Motor neuron (in vitro differentiated cells): ENCODE measurements around the gene ANG. TPM values are rescaled to one million over a fixed set of nuclear protein-coding genes. Genes with fewer than 3 reads are reported as not detected.
"Not testable (repeated sequence)": the region's sequence is repeated elsewhere in the genome, so short reads cannot be mapped to it uniquely, and the experiment has no call there.

ENCODE experiments used
- ATAC-seq, 8 experiments: fragments of 200-7000 bp; cut with Tn5 transposase; replicated peaks in 6 of 8; 2 replicates each; pipeline ENCODE4 v1.8.0; 2021; ENCODE audit warnings: mild to moderate bottlenecking in 8 of 8, moderate library complexity in 8 of 8
- H3K27ac ChIP-seq, 2 donors: fragments of 250-450 bp; sonication (Bioruptor Pico); 2 replicates each; pipeline ENCODE4 v1.9.0; 2021; ENCODE audit warnings: antibody characterized with exemption in 2 of 2, mild to moderate bottlenecking in 2 of 2, moderate library complexity in 1 of 2
- H3K4me1 ChIP-seq, 2 donors: fragments of 250-450 bp; sonication (Bioruptor Pico); replicated peaks in 1 of 2; 2 replicates each; pipeline ENCODE4 v1.6.1; 2021; ENCODE audit warnings: antibody characterized with exemption in 2 of 2, mild to moderate bottlenecking in 2 of 2, moderate library complexity in 1 of 2
- H3K4me3 ChIP-seq, 5 donors: fragments of 250-450 bp; sonication (Bioruptor Pico); 2 replicates each; pipeline ENCODE4 v1.9.0; 2021; ENCODE audit warnings: antibody characterized with exemption in 5 of 5, mild to moderate bottlenecking in 5 of 5, moderate library complexity in 4 of 5
- WGBS, 10 experiments: fragments of 450-650 bp; shearing (Covaris generic); methylation state at CpG; one replicate each; pipeline ENCODE4 v1.0.0; 2022; 5-methylcytosine and 5-hydroxymethylcytosine counted together
- in situ Hi-C, 9 experiments: fragments of 400-800 bp; cut with MboI; loops; one replicate each; pipeline ENCODE4 v1.15.0; 2021; ENCODE audit warnings: low sequenced_read_pairs in 9 of 9, low pct_unique_long_range_greater_than_20kb in 2 of 9; ENCODE audit not compliant: unreplicated experiment in 9 of 9
- total RNA-seq, 8 experiments: library from RNA; unstranded; fragments of 300-600 nt; gene quantifications; 2 replicates each; pipeline versions ENCODE4 v1.2.3 to v1.2.4, GENCODE V29; 2022

Gene ANG
- total RNA-seq, 8 experiments from 2014 or later, result 0.96 to 7.4 (median 2.0) TPM; not detected in 1

DNA sequence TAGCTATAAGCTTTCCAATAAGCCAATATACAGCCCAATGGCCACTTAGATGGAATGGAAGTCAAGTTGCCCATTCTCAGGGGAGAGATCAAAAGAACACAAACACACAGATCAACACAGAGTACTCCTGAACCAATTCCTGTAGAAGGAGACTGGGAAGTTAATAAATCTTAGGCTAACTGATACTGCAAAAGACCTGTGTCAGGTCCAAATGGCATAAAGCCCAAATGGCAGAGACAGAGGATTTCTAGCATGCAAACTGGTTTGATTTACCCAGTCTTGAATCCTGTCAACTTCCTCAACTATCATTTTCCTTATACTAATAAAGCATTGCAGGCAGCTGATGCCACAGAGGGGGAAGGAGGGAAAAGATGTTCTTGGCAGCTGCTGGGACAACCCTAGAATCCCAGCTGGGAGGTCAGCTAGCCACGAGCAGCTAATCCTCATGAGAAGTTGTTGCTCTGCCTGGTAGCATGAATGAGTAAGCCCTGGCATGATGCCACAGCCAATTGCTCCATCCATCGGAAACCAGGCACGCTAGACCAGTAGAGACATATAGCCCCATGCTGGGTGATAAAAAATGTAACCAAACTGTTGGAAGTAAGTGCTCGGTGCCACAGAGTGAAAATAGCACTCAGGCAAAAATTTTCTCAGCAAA is 26.2 kb downstream of the ANG start:
- no peak overlapping the region for H3K4me3 ChIP-seq
- WGBS, 10 experiments, result 0 to 100% (median 39%) methylated on average over 1 to 4 of the region's 4 CpGs; no CpG with 5 or more reads in 4 of the 10 experiments
- in situ Hi-C loops, result loop anchor here in 3 of 9 experiments (25.0 kb wide), 2 partner anchors 148 to 248 kb away; partner anchors contain the start of gene RNASE2 (in 2 of the 3)
- ATAC-seq, result peak in 1 of 8 experiments; percentile 41
- H3K4me1 ChIP-seq, result no peaks in the 10 kb centered on the region
- no peak overlapping the region for H3K27ac ChIP-seq

DNA sequence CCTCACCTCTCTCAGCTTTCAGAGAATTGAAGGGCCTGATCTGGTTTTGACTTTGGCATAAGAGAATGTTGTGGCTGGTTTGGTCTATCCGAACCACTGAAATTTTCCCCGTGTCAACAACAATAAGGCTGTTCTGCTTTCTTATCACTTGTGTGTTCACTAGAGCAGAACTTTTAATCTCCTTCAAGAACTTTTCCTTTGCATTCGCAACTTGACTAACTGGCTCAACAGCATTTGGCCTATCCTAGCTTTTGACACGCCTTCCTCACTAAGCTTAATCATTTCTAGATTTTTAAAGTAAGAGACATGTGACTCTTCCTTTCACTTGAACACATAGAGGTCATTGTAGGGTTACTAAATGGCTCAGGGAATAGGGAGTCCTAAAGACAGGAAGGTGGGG is 31.2 kb downstream of the ANG start:
- H3K4me1 ChIP-seq, result no peaks in the 10 kb centered on the region
- in situ Hi-C loops, result loop anchor here in 3 of 9 experiments (25.0 kb wide), 2 partner anchors 143 to 243 kb away; partner anchors contain the start of gene RNASE2 (in 2 of the 3)
- no peak for ATAC-seq

DNA sequence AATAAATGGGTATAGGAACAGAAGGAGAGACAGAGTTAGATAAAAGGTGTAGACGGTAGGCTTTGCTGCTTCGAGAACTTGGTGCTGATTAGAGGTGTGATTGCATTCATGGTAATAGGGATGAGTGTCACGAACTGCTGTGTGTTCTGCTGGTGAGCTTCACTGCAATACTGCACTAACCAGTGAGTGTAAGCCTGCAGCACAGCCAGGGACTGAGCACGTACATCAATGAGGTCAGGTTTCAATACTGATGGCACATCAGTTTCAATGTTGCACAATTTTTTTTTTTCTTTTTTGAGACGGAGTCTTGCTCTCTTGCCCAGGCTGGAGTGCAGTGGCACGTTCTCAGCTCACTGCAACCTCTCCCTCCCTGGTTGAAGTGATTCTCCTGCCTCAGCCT is 32.2 kb downstream of the ANG start:
- Histone ChIP-seq H3K4me3 (no peak overlapping the region), H3K4me1 (no peaks in the 10 kb centered on the region), H3K27ac (no peak overlapping the region)
- 40 to 100% (median 68%) methylated on average over 1 to 6 of the region's 6 CpGs; no CpG with 5 or more reads in 1 of the 10 experiments for WGBS, 10 experiments
- ATAC-seq, result no peak
- in situ Hi-C loops, result loop anchor here in 3 of 9 experiments (25.0 kb wide), 2 partner anchors 142 to 242 kb away; partner anchors contain the start of gene RNASE2 (in 2 of the 3)

More for the DNA sequence above, 31.2 kb downstream of the ANG start:
- H3K27ac ChIP-seq, result no peak overlapping the region
- no peak overlapping the region for H3K4me3 ChIP-seq
- 7 to 92% (median 80%) methylated on average over 1 to 4 of the region's 4 CpGs for WGBS, 10 experiments

DNA sequence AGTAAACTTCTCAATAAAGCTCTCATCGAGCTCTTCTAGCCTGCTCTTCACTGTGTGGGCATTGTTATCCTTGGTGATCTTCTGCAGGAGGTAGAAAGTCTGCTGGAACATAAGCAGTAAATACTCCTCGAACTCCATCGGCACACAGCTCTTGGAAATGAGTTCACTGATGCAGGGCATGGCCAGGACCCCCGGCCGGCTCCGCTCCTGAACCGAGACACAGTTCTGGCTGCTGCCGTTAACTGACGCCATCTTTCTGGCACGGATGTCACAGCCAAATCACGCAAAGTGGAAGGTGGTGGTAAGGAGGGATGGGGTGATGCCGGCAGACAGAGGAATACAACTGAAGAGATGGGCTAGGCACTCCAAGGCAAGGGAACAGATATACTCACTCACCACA is 33.5 kb downstream of the ANG start:
- WGBS, 10 experiments, result 20 to 100% (median 61%) methylated on average over 1 to 10 of the region's 12 CpGs; no CpG with 5 or more reads in 2 of the 10 experiments
- no peak overlapping the region for H3K4me3 ChIP-seq
- H3K27ac ChIP-seq, result no peak overlapping the region
- in situ Hi-C loops, result loop anchor here in 3 of 9 experiments (25.0 kb wide), 2 partner anchors 140 to 240 kb away; partner anchors contain the start of gene RNASE2 (in 2 of the 3)
- no peak for ATAC-seq
- no peaks in the 10 kb centered on the region for H3K4me1 ChIP-seq

DNA sequence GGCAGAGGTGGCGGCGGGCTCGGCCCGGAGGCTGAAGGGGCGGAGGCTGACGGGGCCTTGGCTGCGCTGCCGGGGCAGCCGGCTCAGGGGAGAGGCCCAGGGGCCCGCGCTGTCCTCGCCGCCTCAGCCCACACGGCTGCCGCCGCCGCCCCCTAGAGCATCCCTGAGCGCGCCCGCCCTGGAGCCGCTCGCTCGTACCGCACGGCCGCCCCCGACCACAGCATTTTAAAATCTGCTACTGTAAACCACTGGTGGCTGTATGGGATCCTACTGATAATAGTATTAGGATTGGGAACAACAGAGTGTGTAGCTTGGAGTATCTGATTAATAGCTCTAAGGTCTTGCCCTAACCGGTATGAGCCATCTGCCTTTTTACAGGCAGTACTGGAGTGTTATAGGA is 34.9 kb downstream of the ANG start:
- in situ Hi-C loops, result loop anchor here in 3 of 9 experiments (25.0 kb wide), 2 partner anchors 139 to 239 kb away; partner anchors contain the start of gene RNASE2 (in 2 of the 3)
- 0% methylated on average over 1 to 2 of the region's 28 CpGs; no CpG with 5 or more reads in 8 of the 10 experiments for WGBS, 10 experiments
- H3K4me3 ChIP-seq, result no peak overlapping the region

DNA sequence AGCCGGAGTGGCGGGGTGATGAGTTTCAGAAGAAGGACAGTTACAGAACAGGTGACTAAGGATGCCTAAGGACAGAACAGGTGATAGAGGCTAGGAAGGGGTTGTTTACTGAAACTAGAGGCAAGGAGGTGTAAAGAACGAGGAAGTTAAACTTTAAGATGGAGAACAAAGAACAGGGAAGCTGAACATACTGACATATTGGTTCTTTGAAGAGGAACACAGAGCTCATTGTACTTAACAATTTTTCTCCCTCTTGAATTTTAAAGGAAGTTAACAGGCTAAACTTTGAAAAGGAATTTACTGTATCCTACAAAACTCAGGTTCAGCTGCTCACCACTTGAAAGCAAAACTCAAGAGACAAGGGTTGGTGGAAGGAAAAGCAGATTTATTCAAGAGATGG is 37.6 kb downstream of the ANG start:
- H3K27ac ChIP-seq, H3K4me3 ChIP-seq, in situ Hi-C loops: not testable (repeated sequence)

More for the DNA sequence above, 34.9 kb downstream of the ANG start:
- peak in 3 of 8 experiments; percentile 72 to 76 (median 75) for ATAC-seq
- Histone ChIP-seq H3K27ac (no peak overlapping the region), H3K4me1 (no peaks in the 10 kb centered on the region)

DNA sequence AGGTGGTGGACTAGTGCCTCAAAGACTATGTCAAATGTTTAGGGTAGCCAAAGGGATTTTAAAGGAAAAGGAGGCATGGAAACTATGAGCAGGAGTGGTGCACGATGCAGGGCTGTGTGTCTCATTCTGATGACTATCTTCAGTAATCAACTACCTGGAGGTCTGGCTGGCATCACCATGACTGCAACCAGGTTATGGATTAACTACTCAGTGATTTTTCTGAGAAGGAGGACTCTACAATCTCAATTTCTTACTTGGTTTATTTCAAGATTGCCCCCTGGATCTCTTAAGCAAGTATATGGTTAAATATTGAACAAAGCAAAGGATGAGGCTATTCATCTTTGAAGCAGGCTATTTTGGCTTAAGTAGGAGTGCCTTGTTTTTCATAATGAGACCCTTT is 38.0 kb downstream of the ANG start:
- 43 to 88% (median 60%) methylated on average over 1 of the region's 1 CpG; no CpG with 5 or more reads in 6 of the 10 experiments for WGBS, 10 experiments
- Histone ChIP-seq H3K4me3 (no peak overlapping the region), H3K27ac (no peak overlapping the region), H3K4me1 (no peaks in the 10 kb centered on the region)
- in situ Hi-C loops, result no loop called here
- no peak for ATAC-seq

More for the DNA sequence above, 37.6 kb downstream of the ANG start:
- ATAC-seq, H3K4me1 ChIP-seq: not testable (repeated sequence)
- WGBS, 10 experiments, result 33 to 100% (median 81%) methylated on average over 1 to 3 of the region's 3 CpGs; no CpG with 5 or more reads in 4 of the 10 experiments

DNA sequence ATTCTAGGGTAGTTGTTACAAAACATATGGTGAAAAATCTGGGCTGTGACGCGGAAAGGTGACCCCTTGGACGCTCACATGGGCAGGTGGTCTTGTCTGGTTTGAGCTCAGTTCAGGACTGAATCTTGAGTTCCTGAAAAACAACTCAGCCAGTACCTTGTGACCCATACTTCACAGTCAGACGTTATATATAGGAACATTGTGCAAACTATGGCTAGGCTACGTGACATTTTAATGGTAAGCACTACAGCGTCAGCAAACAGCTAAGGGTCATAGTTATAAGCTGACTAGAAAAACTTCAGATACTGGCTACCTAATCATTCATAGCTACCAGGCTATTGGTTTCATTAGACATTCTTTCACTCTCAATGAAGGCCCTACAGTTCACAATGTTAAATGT is 42.3 kb downstream of the ANG start:
- no peak overlapping the region for H3K4me3 ChIP-seq
- no peaks in the 10 kb centered on the region for H3K4me1 ChIP-seq
- no peak for ATAC-seq
- WGBS, 10 experiments, result 13 to 83% (median 64%) methylated on average over 1 to 6 of the region's 6 CpGs; no CpG with 5 or more reads in 1 of the 10 experiments
- in situ Hi-C loops, result no loop called here
- no peak overlapping the region for H3K27ac ChIP-seq

DNA sequence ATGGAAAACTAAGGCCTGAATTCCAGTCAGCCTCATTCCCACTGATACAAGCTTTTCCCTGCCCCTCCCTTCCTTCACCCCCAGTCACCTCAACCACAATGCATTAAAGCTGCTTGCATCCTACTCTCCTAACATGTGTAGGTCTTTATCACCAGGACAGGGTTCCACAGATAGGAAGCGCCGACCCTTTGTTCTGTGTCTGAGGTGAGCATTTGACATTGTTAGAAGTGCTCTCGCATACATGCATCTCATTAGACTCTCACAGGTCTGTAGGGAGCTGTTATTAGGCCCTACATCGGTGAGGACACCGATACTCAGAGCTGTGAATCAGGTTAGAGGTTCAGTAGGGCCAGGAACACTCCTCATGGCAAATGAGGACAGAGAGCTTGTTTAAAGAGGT is 43.9 kb downstream of the ANG start:
- peak in 1 of 8 experiments; percentile 5 for ATAC-seq
- in situ Hi-C loops, result no loop called here
- H3K4me1 ChIP-seq, result no peaks in the 10 kb centered on the region
- 27 to 100% (median 81%) methylated on average over 3 to 5 of the region's 5 CpGs; no CpG with 5 or more reads in 5 of the 10 experiments for WGBS, 10 experiments
- no peak overlapping the region for H3K27ac ChIP-seq
- H3K4me3 ChIP-seq, result no peak overlapping the region

DNA sequence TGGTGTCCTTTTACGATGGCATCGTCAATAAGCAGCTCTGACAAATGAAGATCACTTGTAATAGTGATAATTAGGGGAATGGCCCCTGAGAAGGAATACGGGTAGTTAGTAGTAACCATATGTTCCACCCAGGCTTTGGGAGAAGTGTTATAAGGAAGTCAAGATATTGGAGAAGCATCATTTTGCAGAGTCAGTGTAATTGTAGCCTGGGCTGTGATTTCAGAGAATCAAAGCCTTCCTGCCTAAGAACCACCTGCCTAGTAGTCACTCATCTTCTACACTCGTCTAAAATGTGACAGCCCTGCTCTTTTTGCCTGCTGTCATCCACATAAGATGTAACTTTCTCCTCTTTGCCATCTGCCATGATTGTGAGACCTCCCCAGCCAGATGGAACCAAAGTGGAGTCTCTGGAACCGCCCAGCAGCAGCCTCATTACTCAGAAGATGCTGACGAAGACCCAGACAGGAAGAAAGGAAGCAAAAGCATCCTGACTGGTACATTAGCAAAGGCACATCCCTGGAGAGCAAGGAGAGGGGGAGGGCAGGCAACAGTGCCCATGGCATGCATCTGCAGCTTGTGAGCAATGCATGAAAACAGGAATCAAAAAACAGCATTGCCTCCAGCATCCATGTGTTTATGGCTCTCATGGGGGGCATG is 44.5 kb downstream of the ANG start:
- H3K4me3 ChIP-seq, result no peak overlapping the region
- no peak overlapping the region for H3K27ac ChIP-seq
- 0 to 100% (median 35%) methylated on average over 1 to 6 of the region's 6 CpGs; no CpG with 5 or more reads in 2 of the 10 experiments for WGBS, 10 experiments
- no peaks in the 10 kb centered on the region for H3K4me1 ChIP-seq
- in situ Hi-C loops, result no loop called here
- ATAC-seq, result peak in 3 of 8 experiments; percentile 9 to 63 (median 24)

DNA sequence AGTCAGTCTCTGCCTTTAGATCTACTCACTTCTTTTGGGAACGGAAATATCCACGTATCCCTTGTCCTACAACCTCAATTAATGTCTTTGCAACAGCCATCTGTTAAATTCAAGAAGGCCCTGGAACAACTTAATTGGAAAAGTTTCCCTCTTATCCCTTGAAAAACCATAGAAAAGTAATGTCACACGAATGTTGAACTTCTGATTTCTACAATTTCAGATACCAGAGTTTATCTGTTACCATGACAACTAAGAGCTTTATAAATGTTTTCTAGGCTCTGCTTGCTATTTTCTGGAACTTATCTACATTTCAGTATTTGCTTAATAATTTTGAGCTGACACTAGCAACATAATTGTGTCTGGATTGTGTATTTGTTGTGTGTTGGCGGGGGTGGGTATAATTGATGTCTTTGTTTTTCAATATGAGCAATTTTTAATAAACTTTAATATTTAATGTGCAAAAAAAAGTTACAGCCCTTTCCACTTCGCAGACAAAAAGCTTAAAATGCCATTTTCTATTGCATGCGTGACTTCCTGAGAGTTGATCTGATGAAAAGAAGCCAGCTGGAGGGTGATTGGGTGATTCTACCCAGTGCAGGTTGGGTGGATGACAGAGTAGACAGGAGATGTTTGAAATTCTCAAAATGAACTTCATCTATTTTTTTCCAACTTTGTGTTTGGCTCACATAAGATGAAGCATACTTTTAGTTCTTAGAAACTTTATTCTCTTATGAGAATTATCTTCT is 45.3 kb downstream of the ANG start:
- no peak overlapping the region for H3K27ac ChIP-seq
- 0 to 86% (median 56%) methylated on average over 2 to 6 of the region's 6 CpGs; no CpG with 5 or more reads in 1 of the 10 experiments for WGBS, 10 experiments
- peak in 1 of 8 experiments; percentile 52 for ATAC-seq
- no peak overlapping the region for H3K4me3 ChIP-seq
- in situ Hi-C loops, result no loop called here
- no peaks in the 10 kb centered on the region for H3K4me1 ChIP-seq

DNA sequence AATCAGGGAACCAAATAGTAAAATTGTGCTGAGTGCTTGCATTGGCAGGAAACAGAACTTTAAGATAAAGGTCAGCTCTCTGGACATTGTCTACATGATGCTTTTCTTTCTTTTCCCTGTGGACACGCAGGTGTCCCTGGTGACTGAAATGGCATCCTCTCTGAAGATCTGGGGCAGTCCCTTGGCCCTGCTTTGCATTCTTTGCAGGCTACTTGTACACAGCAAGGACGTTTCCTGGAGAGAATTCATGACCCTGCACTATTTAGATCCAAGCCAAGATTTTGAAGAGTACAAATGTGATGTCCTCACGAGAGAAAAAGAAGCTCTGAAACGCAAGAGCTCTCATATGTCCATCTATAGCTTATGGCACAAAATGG is 45.9 kb downstream of the ANG start:
- Histone ChIP-seq H3K4me3 (no peak overlapping the region), H3K27ac (no peak overlapping the region), H3K4me1 (no peaks in the 10 kb centered on the region)
- WGBS, 10 experiments, result 0 to 76% (median 35%) methylated on average over 1 to 4 of the region's 4 CpGs; no CpG with 5 or more reads in 2 of the 10 experiments
- in situ Hi-C loops, result no loop called here
- peak in 2 of 8 experiments; percentile 33 to 97 for ATAC-seq
